Fibroblast of lung (primary cell): ENCODE data around the gene DDX6. TPM values are rescaled to one million over a fixed set of nuclear protein-coding genes. Genes with fewer than 3 reads are reported as not detected.
A peak's percentile ranks its signal among the peaks of the same experiment; 100 is the strongest.
"Not testable (repeated sequence)": the region's sequence is repeated elsewhere in the genome, so short reads cannot be mapped to it uniquely, and the experiment has no call there.

Experiments
- DNase-seq, 2 donors: peaks; one replicate each; pipeline versions ENCODE4 v3.0.0 to v3.0.0-alpha.2; 2010; ENCODE audit warnings: low read depth in 2 of 2
- H2AFZ ChIP-seq: 2 replicates; pipeline ENCODE4 v1.5.1; 2012; ENCODE audit warnings: low read length, control low read depth, inconsistent platforms
- H3K27ac ChIP-seq: 2 replicates; pipeline ENCODE4 v1.5.1; 2011; ENCODE audit warnings: low read length, control low read depth; ENCODE audit not compliant: insufficient read depth
- H3K27me3 ChIP-seq: 2 replicates; pipeline ENCODE4 v1.5.1; 2011; ENCODE audit warnings: mild to moderate bottlenecking, low read length; ENCODE audit not compliant: control insufficient read depth, insufficient read depth
- H3K36me3 ChIP-seq: 2 replicates; pipeline ENCODE4 v1.5.1; 2011; ENCODE audit warnings: low read length; ENCODE audit not compliant: control insufficient read depth, insufficient read depth
- H3K4me1 ChIP-seq: 2 replicates; pipeline ENCODE4 v1.5.1; 2011; ENCODE audit warnings: low read length; ENCODE audit not compliant: control insufficient read depth, insufficient read depth; ENCODE audit errors: extremely low read depth
- H3K4me2 ChIP-seq: 2 replicates; pipeline ENCODE4 v1.5.1; 2011; ENCODE audit warnings: low read length, control low read depth; ENCODE audit not compliant: insufficient read depth; ENCODE audit errors: extremely low read depth
- H3K4me3 ChIP-seq, 4 experiments: fragments of 200-600 bp in 1 of 4; sonication (generic) in 1 of 4; replicated peaks in 1 of 4; 2 replicates each; pipeline ENCODE4 v1.5.1; 2011 to 2016; ENCODE audit warnings: low read length in 4 of 4, low read depth in 3 of 4, mild to moderate bottlenecking in 3 of 4, control low read depth in 2 of 4, inconsistent platforms in 1 of 4, mixed read lengths in 1 of 4; ENCODE audit not compliant: insufficient read depth in 1 of 4; ENCODE audit errors: control extremely low read depth in 1 of 4
- H3K79me2 ChIP-seq: 2 replicates; pipeline ENCODE4 v1.5.1; 2012; ENCODE audit warnings: mild to moderate bottlenecking, low read length, inconsistent platforms; ENCODE audit not compliant: control insufficient read depth, insufficient read depth
- H3K9ac ChIP-seq: 2 replicates; pipeline ENCODE4 v1.5.1; 2011; ENCODE audit warnings: mild to moderate bottlenecking, low read length, control low read depth; ENCODE audit not compliant: insufficient read depth
- H3K9me3 ChIP-seq: 2 replicates; pipeline ENCODE4 v1.5.1; 2012; ENCODE audit warnings: low read depth, low read length; ENCODE audit not compliant: control insufficient read depth, insufficient read depth
- H4K20me1 ChIP-seq: 2 replicates; pipeline ENCODE4 v1.5.1; 2011; ENCODE audit warnings: low read length; ENCODE audit not compliant: control insufficient read depth, insufficient read depth; ENCODE audit errors: extremely low read depth
- EZH2 ChIP-seq: IDR thresholded peaks from 2 replicates; pipeline ENCODE4 v1.5.1; 2012; ENCODE audit warnings: low read length, control low read depth, mild to moderate bottlenecking; ENCODE audit errors: missing control alignments
- polyA plus RNA-seq, 2 donors: library from polyadenylated mRNA; depleted of rRNA in 1 of 2; stranded (reverse) in 1 of 2; unstranded in 1 of 2; fragments of >200 nt; gene quantifications; 2 replicates each; pipeline ENCODE4 v1.2.1, GENCODE V29; 2011 to 2012; ENCODE audit warnings: missing spikeins in 1 of 2
- total RNA-seq: library from RNA; depleted of rRNA; stranded (reverse); fragments of >200 nt; gene quantifications from 2 replicates; pipeline ENCODE4 v1.2.1, GENCODE V29; 2014
- TF ChIP-seq, protein P1 (sequence below), 2 donors: IDR thresholded peaks in 1 of 2; conservative IDR thresholded peaks in 1 of 2; 1 replicate in 1 of 2; 2 replicates in 1 of 2; pipeline ENCODE4 v1.5.1; 2011 to 2012; ENCODE audit warnings: low read length in 2 of 2, control low read depth in 1 of 2, inconsistent platforms in 1 of 2, low read depth in 1 of 2, mild to moderate bottlenecking in 1 of 2

Gene DDX6
- total and polyA plus RNA-seq, 2 donors (not counting 1 experiment from before 2014, with no cell fraction given) = 91.2 to 105 TPM

DNA sequence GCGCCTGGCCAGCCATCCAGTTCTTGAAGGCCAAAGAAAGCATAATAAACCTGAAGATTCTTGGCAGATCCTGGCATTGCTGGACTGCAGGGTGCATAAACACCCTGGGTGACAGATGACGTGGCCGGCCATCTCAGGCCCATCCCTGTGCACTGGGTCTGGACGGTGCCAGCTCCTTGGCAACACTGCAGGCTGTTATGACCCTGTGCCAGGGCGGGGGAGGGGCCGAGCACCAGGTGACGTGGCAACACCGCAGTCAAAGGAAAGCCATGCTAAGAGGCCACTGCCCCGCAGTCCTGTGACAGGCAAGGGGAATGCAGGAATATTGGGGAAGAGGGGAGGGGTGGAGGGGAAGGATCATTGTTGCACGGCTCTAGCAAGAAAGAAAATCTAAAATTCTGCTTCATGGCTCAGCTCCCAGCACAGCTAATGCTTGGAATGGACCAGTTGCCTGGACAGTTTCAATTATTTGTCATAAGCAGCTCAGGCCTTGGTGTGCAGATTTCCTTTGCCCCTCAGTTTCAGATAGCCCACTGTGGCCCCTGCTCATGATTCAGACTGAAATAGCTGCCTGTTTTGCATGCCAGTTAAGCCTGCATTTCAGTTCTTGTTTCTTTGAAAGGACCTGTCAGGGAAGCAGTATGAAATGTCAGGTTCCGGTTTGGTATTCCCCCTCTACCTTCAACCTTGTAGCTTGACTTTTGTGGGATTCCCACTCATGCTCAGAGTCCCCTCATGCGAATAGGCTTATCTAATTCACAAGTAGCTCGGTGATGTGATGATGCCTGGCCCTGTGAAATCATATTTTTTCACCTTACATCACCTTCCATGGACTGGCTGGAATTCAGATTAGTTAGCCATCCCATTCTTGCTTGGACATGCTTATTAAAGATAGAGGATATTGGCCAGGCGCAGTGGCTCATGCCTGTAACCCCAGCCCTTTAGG lies 29.7 kb upstream of the DDX6 start:
- no peak for TF ChIP-seq EZH2
- TF ChIP-seq, protein P1, sequence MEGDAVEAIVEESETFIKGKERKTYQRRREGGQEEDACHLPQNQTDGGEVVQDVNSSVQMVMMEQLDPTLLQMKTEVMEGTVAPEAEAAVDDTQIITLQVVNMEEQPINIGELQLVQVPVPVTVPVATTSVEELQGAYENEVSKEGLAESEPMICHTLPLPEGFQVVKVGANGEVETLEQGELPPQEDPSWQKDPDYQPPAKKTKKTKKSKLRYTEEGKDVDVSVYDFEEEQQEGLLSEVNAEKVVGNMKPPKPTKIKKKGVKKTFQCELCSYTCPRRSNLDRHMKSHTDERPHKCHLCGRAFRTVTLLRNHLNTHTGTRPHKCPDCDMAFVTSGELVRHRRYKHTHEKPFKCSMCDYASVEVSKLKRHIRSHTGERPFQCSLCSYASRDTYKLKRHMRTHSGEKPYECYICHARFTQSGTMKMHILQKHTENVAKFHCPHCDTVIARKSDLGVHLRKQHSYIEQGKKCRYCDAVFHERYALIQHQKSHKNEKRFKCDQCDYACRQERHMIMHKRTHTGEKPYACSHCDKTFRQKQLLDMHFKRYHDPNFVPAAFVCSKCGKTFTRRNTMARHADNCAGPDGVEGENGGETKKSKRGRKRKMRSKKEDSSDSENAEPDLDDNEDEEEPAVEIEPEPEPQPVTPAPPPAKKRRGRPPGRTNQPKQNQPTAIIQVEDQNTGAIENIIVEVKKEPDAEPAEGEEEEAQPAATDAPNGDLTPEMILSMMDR (conservative IDR thresholded peaks at IDR 0.05 in 1 of 2, IDR thresholded peaks at IDR 0.05 in 1 of 2; ENCODE audit: low read depth in 1 of 2, low read length in 2 of 2) = no peak
- Histone ChIP-seq H4K20me1 (no peaks in the 10 kb centered on the region), H3K4me1 (no peaks in the 10 kb centered on the region), H3K4me2 (no peak overlapping the region), H3K9ac (no peak overlapping the region), H3K9me3 (no peaks in the 10 kb centered on the region), H2AFZ (no peak overlapping the region), H3K27ac (no peak overlapping the region), H3K36me3 (no peaks in the 10 kb centered on the region), H3K79me2 (no peaks in the 10 kb centered on the region), H3K27me3 (no peaks in the 10 kb centered on the region), H3K4me3 (no peak overlapping the region)
- DNase-seq = peak; percentile 11 to 68

- H3K36me3 ChIP-seq, H3K79me2 ChIP-seq, H3K4me3 ChIP-seq, H4K20me1 ChIP-seq, H3K4me2 ChIP-seq, H3K9ac ChIP-seq, DNase-seq, H2AFZ ChIP-seq, H3K27ac ChIP-seq, H3K9me3 ChIP-seq, H3K27me3 ChIP-seq, H3K4me1 ChIP-seq: not testable (repeated sequence)
Observed at GRCh38 chr11:118820025-118820379, 29.0 kb upstream of the DDX6 start.

DNA sequence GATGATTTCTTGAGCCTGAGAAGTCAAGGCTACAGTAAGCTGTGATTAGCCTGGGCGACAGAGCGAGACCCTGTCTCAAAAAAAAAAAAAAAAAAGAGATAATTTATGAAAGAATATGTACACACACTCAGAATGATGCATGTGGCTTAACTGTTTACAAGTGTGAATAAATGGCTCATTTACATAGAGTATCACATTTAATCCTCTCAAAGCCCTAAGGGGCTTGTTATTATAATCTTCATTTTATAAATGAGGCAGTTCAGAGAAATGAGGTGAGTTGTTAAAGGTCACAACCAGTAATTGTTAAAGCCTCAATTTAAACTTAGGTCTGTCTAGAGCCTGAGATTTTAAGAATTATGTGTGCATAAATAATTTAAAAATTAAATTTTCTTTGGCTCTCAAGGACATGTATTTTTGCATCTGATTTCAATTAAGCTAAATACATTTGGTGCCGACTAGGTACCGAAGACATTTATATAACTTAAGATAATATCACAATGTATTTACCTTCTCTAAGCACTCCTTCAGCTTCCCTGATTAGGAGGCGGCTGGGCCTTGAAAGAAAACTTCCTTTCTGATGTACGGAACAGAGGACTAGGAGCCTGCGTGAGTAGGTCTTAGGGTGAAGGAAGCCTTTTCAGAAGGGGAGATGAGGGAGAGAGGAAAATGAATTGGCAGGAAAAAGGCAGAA lies 28.5 kb upstream of the DDX6 start:
- Histone ChIP-seq H3K79me2 (no peaks in the 10 kb centered on the region), H3K4me1 (no peaks in the 10 kb centered on the region), H4K20me1 (no peaks in the 10 kb centered on the region), H3K27ac (no peak overlapping the region), H3K9me3 (no peaks in the 10 kb centered on the region), H3K4me2 (no peak overlapping the region), H3K4me3 (no peak overlapping the region), H3K36me3 (no peaks in the 10 kb centered on the region), H2AFZ (no peak overlapping the region), H3K27me3 (no peaks in the 10 kb centered on the region), H3K9ac (no peak overlapping the region)
- no peak for DNase-seq
- TF ChIP-seq, protein P1 (conservative IDR thresholded peaks at IDR 0.05 in 1 of 2, IDR thresholded peaks at IDR 0.05 in 1 of 2; ENCODE audit: low read depth in 1 of 2, low read length in 2 of 2) = no peak
- TF ChIP-seq EZH2 = no peak
